SU-DHL-6 (cell line): ENCODE results near the gene CCL21.

ENCODE experiments used
- CTCF ChIP-seq: fragments of 200-600 bp; sonication (generic); IDR thresholded peaks from one replicate; pipeline ENCODE4 v1.5.1; 2017; ENCODE audit warnings: antibody characterized with exemption, mild to moderate bottlenecking, low read length, moderate library complexity; ENCODE audit not compliant: insufficient read depth, poor library complexity, severe bottlenecking
- EZH2phosphoT487 ChIP-seq: fragments of 200-600 bp; sonication (generic), shearing (Covaris generic); conservative IDR thresholded peaks from 2 replicates; pipeline ENCODE4 v1.6.1; 2018; ENCODE audit warnings: mild to moderate bottlenecking, antibody characterized with exemption, low read length, moderate library complexity, mixed read lengths

- TF ChIP-seq CTCF (no peak), EZH2phosphoT487 (no peak)
Observed at GRCh38 chr9:34675869-34676268, 34.1 kb downstream of the CCL21 start.
